Gastroesophageal sphincter (tissue), 3 donors: ENCODE measurements around the gene UBA1.

Source experiments
- POLR2A ChIP-seq, 2 donors: fragments of 450-650 bp; IDR thresholded peaks; one replicate each; pipeline ENCODE4 v1.6.1; 2017; ENCODE audit warnings: antibody characterized with exemption in 2 of 2, mild to moderate bottlenecking in 2 of 2, moderate library complexity in 1 of 2
- TF ChIP-seq, protein P1 (sequence below), 4 experiments: fragments of 200-600 bp in 2 of 4; fragments of 450-650 bp in 2 of 4; sonication (generic) in 1 of 4; IDR thresholded peaks; one replicate each; pipeline ENCODE4 v1.5.1; 2017 to 2019; ENCODE audit warnings: antibody characterized with exemption in 4 of 4, mild to moderate bottlenecking in 2 of 4, moderate library complexity in 2 of 4

DNA sequence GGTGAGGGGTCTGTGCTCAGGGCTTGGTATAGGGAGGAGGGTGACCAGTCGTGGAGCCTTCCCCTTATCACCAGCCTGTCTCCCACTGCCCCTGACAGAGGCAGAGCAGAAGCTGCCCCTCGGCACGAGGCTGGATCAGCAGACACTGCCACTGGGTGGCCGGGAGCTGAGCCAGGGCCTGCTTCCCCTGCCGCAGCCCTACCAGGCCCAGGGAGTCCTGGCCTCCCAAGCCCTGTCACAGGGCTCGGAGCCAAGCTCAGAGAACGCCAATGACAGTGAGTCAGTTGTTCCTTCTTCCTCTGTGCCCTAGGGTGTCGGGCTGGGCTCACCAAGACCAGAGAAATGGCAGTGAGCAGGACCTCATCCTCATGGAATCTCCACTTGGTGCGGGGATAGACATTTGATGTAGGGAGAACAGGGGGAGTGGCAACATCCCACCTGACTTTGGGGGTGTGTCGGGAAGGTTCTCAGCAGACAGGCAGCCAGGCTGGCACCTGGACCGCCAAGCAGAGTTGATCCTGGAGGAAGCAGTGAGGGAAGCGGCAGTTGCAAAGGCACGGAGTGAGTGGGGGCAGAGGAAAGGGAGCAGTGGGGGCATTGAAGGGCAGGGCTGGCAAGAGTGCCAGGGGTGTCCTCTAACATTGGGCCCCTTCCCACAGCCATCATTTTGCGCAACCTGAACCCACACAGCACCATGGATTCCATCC lies 14.3 kb upstream of the UBA1 start:
- TF ChIP-seq, protein P1, sequence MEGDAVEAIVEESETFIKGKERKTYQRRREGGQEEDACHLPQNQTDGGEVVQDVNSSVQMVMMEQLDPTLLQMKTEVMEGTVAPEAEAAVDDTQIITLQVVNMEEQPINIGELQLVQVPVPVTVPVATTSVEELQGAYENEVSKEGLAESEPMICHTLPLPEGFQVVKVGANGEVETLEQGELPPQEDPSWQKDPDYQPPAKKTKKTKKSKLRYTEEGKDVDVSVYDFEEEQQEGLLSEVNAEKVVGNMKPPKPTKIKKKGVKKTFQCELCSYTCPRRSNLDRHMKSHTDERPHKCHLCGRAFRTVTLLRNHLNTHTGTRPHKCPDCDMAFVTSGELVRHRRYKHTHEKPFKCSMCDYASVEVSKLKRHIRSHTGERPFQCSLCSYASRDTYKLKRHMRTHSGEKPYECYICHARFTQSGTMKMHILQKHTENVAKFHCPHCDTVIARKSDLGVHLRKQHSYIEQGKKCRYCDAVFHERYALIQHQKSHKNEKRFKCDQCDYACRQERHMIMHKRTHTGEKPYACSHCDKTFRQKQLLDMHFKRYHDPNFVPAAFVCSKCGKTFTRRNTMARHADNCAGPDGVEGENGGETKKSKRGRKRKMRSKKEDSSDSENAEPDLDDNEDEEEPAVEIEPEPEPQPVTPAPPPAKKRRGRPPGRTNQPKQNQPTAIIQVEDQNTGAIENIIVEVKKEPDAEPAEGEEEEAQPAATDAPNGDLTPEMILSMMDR (IDR thresholded peaks at IDR 0.05): no peak
- no peak for TF ChIP-seq POLR2A (IDR thresholded peaks at IDR 0.05)
